Ishikawa (cell line): ENCODE measurements around the gene DOC2B.

Experiments used
- CREB1 ChIP-seq: IDR thresholded peaks from 2 replicates; pipeline ENCODE4 v1.6.1; 2012; ENCODE audit warnings: low read depth
- EP300 ChIP-seq: IDR thresholded peaks from 2 replicates; pipeline ENCODE4 v1.6.1; 2012; ENCODE audit warnings: borderline replicate concordance
- MAX ChIP-seq: IDR thresholded peaks from 2 replicates; pipeline ENCODE4 v1.6.1; 2012
- TAF1 ChIP-seq: IDR thresholded peaks from 2 replicates; pipeline ENCODE4 v1.6.1; 2012; ENCODE audit warnings: low read depth, mild to moderate bottlenecking
- TCF12 ChIP-seq: IDR thresholded peaks from 2 replicates; pipeline ENCODE4 v1.6.1; 2012; ENCODE audit warnings: low read depth
- YY1 ChIP-seq: IDR thresholded peaks from 2 replicates; pipeline ENCODE4 v1.6.1; 2012; ENCODE audit warnings: low read depth
- ZBTB7A ChIP-seq: IDR thresholded peaks from 2 replicates; pipeline ENCODE4 v1.6.1; 2012; ENCODE audit warnings: low read depth

- no peak for TF ChIP-seq MAX
- no peak for TF ChIP-seq CREB1
- no peak for TF ChIP-seq TCF12
- TF ChIP-seq YY1 = no peak
- no peak for TF ChIP-seq TAF1
- no peak for TF ChIP-seq ZBTB7A
- TF ChIP-seq EP300 = no peak
Measured at GRCh38 chr17:226108-227077, 44.9 kb upstream of the DOC2B start.
